ENCODE measurements around the gene DGKD.

DGKD gene

GRCh38 chr2:233428438-233428837 is 74.1 kb downstream of the DGKD start:
- no peak for DNase-seq (ENCODE audit: low read depth)

- DNase-seq (ENCODE audit: low read depth), result no peak
These were observed 75.0 kb downstream of the DGKD start for GRCh38 chr2:233429175-233429897.

DNA sequence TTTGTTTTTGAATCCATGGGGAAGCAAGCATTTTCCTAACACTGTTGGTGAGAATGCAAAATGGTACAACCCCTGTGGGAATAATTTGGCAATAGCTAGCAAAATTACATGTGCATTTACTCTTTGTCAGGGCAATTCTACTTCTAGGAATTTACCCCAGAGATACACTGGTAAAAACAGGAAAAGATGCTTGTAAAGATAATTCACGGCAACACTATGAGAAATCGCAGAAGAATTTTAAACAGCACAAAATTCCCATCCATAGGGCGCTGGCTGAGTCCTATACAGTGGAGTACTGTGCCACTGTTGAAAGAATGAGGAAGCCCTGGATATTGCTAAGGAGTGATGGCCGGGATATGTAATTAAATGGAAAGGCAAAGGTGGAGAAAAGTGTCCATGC is 75.8 kb downstream of the DGKD start:
- peak; percentile 59 for DNase-seq (ENCODE audit: low read depth)

- no peak for DNase-seq (ENCODE audit: low read depth)
These were observed 76.4 kb downstream of the DGKD start for GRCh38 chr2:233430651-233431050.

DNA sequence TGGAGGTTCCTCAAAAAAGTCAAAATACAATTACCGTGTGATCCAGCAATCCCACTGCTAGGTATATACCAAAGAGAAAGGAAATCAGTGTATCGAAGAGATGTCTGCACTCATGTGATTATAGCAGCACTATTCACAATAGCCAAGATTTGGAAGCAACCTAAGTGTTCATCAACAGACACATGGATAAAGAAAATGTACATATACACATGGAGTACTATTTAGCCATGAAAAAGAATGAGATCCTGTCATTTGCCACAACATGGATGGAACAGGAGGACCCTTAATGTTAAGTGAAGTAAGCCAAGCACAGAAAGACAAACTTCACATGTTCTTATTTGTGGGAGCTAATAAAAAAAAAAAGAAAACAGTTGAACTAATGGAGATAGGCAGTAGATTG is 78.7 kb downstream of the DGKD start:
- no peak for DNase-seq (ENCODE audit: low read depth)

DNA sequence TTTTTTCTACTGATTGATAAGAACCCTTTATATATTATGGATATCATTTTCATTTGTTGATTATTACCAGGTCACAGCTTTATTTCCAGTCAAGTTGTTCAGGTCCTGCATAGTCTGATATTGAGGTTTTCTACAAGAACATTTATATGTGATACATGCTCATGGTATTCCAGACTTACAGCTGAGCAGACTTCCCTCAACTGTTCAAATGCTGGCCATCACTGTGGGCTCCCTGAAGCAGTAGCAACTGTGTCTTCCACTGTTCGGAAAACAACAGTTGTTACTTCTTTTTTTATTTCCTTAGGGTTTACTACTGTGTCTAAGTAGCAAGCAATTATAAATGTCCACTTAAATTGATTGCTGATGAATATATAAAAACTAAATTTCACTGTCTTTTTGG is 79.5 kb downstream of the DGKD start:
- peak; percentile 7 for DNase-seq (ENCODE audit: low read depth)

GRCh38 chr2:233434666-233435330 is 80.5 kb downstream of the DGKD start:
- DNase-seq (ENCODE audit: low read depth), result no peak

- DNase-seq (ENCODE audit: low read depth), result no peak
These were observed 81.3 kb downstream of the DGKD start for GRCh38 chr2:233435436-233436190.

DNA sequence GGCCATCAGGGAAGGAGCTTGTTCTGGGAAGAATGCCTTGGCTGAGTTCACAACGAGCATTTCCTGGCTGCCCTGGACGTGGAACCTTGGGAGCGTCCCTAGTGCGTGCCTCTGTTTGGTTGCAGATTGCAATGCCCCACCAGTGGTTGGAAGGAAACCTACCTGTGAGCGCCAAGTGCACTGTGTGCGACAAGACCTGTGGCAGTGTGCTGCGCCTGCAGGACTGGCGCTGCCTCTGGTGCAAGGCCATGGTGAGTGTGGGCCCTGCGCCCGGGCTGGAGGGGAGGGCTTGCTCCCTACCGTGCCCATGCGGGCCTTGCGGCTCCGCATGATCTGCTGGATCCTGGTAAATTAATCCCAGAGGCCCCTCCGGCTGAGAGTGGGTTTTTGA is 81.9 kb downstream of the DGKD start:
- no peak for DNase-seq (ENCODE audit: low read depth)

DNA sequence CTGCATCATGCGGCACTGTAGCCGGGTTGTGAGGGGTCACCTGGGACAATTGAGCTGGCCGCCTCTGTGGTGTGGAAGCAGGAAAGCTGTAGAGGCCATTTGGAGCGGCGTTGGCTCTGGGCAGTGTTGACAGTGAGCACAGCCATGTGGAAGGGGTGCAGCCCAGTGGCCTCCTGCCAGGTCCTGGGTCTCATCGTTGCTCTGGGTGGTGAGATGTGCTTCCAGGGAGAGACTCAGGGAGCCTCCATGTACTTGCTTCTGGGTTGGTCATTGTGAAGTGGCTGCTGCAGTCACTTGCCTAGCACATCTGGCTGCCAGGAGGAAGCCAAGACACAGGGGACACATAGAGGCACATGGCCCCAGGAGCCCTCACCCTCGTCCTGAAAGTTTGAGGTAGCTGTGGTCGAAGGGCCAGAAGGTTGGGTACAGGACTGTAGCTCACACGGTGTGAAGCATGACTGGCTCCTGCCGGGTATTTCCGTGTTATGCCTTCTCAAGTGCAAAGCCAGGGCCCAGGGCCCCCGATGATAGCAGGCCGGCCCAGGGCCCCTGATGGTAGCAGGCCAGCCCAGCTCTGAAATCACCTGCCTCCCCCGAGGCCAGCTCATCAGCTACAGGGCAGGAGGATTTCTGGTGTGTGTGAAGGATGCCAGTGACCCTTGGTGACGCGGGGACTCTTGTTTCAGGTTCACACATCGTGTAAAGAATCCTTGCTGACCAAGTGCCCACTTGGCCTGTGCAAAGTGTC is 82.6 kb downstream of the DGKD start:
- DNase-seq (ENCODE audit: low read depth), result no peak

GRCh38 chr2:233437439-233437955 is 83.2 kb downstream of the DGKD start:
- DNase-seq (ENCODE audit: low read depth), result no peak

- DNase-seq (ENCODE audit: low read depth), result no peak
These were observed 84.4 kb downstream of the DGKD start for GRCh38 chr2:233438573-233439147.

GRCh38 chr2:233439191-233439590 is 84.9 kb downstream of the DGKD start:
- DNase-seq (ENCODE audit: low read depth), result peak; percentile 80

GRCh38 chr2:233440314-233440713 is 86.0 kb downstream of the DGKD start:
- DNase-seq (ENCODE audit: low read depth), result no peak

GRCh38 chr2:233440714-233441113 is 86.4 kb downstream of the DGKD start:
- DNase-seq (ENCODE audit: low read depth), result no peak

GRCh38 chr2:233441161-233442027 is 87.1 kb downstream of the DGKD start:
- DNase-seq (ENCODE audit: low read depth), result no peak

GRCh38 chr2:233442028-233442310 is 87.7 kb downstream of the DGKD start:
- no peak for DNase-seq (ENCODE audit: low read depth)

GRCh38 chr2:233443511-233444183 is 89.4 kb downstream of the DGKD start:
- peak; percentile 74 for DNase-seq (ENCODE audit: low read depth)

DNA sequence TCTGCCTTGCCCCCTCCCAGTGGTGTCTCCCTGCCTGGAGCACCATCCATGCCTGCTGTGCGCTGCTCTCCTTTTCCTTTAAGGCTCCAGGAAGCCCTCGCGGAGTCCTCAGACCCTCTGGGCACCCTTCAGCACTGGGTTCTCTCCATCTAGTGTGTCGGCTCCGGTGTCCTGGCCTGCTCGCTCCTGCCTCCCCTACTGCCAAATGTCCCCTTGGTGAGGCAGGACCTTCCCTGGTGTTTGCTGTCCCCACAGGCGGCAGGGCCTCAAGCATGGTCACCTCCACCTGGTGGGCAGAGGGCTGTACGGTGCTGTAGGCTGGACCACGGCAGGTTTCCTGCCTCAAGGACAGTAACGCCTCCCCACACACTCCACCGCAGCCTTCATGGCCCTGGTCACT is 90.2 kb downstream of the DGKD start:
- DNase-seq (ENCODE audit: low read depth), result no peak

- DNase-seq (ENCODE audit: low read depth), result no peak
These were observed 91.0 kb downstream of the DGKD start for GRCh38 chr2:233445152-233445830.

Data from amniotic epithelial cell (primary cell).